HG03457 (cell line): ENCODE data around the gene PLXNA1.

Experiments used
- ATAC-seq: cut with Tn5 transposase; IDR thresholded peaks from one replicate; pipeline ENCODE4 v1.9.1; 2021; ENCODE audit warnings: moderate number of reproducible peaks; ENCODE audit not compliant: unreplicated experiment

PLXNA1 gene

GRCh38 chr3:126965526-126966080 is 17.3 kb upstream of the PLXNA1 start:
- no peak for ATAC-seq

GRCh38 chr3:126967386-126967785 is 15.5 kb upstream of the PLXNA1 start:
- ATAC-seq, result no peak

- ATAC-seq, result no peak
Measured at GRCh38 chr3:126968391-126969390, 14.2 kb upstream of the PLXNA1 start.

GRCh38 chr3:126969586-126969985 is 13.3 kb upstream of the PLXNA1 start:
- no peak for ATAC-seq

GRCh38 chr3:126970101-126970500 is 12.8 kb upstream of the PLXNA1 start:
- no peak for ATAC-seq

- ATAC-seq, result no peak
Measured at GRCh38 chr3:126970921-126971320, 12.0 kb upstream of the PLXNA1 start.

- no peak for ATAC-seq
Measured at GRCh38 chr3:126971891-126972351, 11.0 kb upstream of the PLXNA1 start.

- no peak for ATAC-seq
Measured at GRCh38 chr3:126972866-126973265, 10.0 kb upstream of the PLXNA1 start.

GRCh38 chr3:126973814-126974213 is 9.1 kb upstream of the PLXNA1 start:
- ATAC-seq, result no peak

- no peak for ATAC-seq
Measured at GRCh38 chr3:126974756-126975155, 8.2 kb upstream of the PLXNA1 start.

GRCh38 chr3:126976906-126977305 is 6.0 kb upstream of the PLXNA1 start:
- ATAC-seq, result no peak

- ATAC-seq, result no peak
Measured at GRCh38 chr3:126977821-126978220, 5.1 kb upstream of the PLXNA1 start.

- no peak for ATAC-seq
Measured at GRCh38 chr3:126978291-126978690, 4.6 kb upstream of the PLXNA1 start.

- no peak for ATAC-seq
Measured at GRCh38 chr3:126979046-126979628, 3.8 kb upstream of the PLXNA1 start.

- ATAC-seq, result no peak
Measured at GRCh38 chr3:126980266-126980811, 2.6 kb upstream of the PLXNA1 start.

GRCh38 chr3:126982126-126982470 is 817 bp upstream of the PLXNA1 start:
- ATAC-seq, result peak; percentile 30

GRCh38 chr3:126983276-126983652 is 349 bp downstream of the PLXNA1 start:
- ATAC-seq, result no peak

- no peak for ATAC-seq
Measured at GRCh38 chr3:126983653-126984390, 907 bp downstream of the PLXNA1 start.

- no peak for ATAC-seq
Measured at GRCh38 chr3:126984391-126985131, 1.6 kb downstream of the PLXNA1 start.
